ENCODE results near the gene CTNNB1.

Gene CTNNB1

DNA sequence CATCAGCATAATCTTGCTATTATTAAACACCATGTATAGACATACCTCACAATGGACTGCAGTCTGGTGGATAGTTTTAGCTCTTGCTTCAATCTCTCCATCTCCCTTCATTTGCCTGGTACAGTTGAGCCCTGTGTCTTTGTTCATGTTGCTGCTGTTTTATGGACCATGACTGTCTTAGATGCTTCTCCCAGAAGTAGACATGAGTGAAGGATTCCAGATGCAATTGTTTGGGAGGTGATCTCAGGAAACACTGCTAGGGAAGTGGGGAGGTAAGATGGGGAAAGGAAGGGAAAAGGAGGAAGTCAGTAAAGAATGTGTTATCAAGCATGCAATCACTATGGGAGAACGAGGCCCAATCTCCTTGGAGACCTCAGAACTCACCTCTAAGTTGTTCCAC, 36.3 kb upstream of the CTNNB1 start:
- peaks cover 0 to 9% of the 10 kb centered on the region in 2 experiments for H3K4me1 ChIP-seq (ENCODE audit: control insufficient read depth in 1 of 2, insufficient read depth in 1 of 2, low read depth in 1 of 2, low read length in 1 of 2)
- peaks cover 7% of the 10 kb centered on the region for H3K27me3 ChIP-seq
- no peaks in the 10 kb centered on the region for H3K9me3 ChIP-seq
- H3K4me3 ChIP-seq (ENCODE audit: low read depth in 1 of 2, low read length in 1 of 2), result no peak overlapping the region
- TF ChIP-seq, protein P1, sequence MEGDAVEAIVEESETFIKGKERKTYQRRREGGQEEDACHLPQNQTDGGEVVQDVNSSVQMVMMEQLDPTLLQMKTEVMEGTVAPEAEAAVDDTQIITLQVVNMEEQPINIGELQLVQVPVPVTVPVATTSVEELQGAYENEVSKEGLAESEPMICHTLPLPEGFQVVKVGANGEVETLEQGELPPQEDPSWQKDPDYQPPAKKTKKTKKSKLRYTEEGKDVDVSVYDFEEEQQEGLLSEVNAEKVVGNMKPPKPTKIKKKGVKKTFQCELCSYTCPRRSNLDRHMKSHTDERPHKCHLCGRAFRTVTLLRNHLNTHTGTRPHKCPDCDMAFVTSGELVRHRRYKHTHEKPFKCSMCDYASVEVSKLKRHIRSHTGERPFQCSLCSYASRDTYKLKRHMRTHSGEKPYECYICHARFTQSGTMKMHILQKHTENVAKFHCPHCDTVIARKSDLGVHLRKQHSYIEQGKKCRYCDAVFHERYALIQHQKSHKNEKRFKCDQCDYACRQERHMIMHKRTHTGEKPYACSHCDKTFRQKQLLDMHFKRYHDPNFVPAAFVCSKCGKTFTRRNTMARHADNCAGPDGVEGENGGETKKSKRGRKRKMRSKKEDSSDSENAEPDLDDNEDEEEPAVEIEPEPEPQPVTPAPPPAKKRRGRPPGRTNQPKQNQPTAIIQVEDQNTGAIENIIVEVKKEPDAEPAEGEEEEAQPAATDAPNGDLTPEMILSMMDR (IDR thresholded peaks at IDR 0.05), result no peak
- H3K27ac ChIP-seq, result no peak overlapping the region
- no peaks in the 10 kb centered on the region for H3K36me3 ChIP-seq

DNA sequence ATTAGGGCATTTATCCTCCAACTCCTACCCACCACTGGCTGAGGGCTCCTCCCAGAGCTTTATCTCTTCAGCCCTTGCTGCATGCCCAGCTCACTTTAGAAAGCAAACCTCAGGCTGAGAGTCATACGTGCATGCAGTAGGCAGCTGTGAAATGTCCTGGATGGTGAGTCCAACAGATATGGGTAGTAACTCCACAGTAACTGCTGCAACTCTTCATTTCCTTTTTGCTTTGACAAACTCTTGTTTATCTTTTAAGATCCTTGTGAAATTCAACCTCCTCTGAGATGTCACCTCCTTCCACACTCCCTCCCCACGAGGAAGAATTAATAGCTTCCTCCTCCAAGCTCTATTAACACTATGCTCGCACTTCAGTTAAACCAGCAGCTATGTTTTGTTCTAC, 35.9 kb upstream of the CTNNB1 start:
- Histone ChIP-seq H3K27me3 (peaks cover 6% of the 10 kb centered on the region), H3K9me3 (no peaks in the 10 kb centered on the region), H3K4me1 (ENCODE audit: control insufficient read depth in 1 of 2, insufficient read depth in 1 of 2, low read depth in 1 of 2, low read length in 1 of 2) (peaks cover 0 to 9% of the 10 kb centered on the region in 2 experiments), H3K4me3 (ENCODE audit: low read depth in 1 of 2, low read length in 1 of 2) (no peak overlapping the region), H3K36me3 (no peaks in the 10 kb centered on the region), H3K27ac (no peak overlapping the region)
- TF ChIP-seq, protein P1 (IDR thresholded peaks at IDR 0.05), result no peak

DNA sequence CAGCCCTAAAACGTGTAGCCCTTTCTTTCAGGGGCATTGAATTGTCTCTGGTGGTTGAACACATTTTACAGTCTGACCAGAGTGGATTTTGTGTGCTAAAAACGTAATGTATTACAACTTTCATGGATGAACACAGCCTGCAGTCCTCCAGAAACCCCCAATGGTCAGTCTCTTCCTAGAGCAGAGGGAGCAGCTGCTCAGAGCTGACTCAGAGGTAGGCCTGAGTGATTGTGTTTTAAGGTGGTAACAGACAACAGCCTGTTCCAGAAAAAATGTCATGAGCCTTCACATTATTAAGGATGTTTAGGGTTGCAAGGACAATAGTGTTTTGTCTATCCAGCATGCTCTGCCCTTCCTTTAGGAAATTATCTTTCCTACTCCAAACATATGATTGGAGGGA, 34.5 kb upstream of the CTNNB1 start:
- Histone ChIP-seq H3K27ac (no peak overlapping the region), H3K4me3 (ENCODE audit: low read depth in 1 of 2, low read length in 1 of 2) (no peak overlapping the region), H3K36me3 (no peaks in the 10 kb centered on the region), H3K4me1 (ENCODE audit: control insufficient read depth in 1 of 2, insufficient read depth in 1 of 2, low read depth in 1 of 2, low read length in 1 of 2) (peaks cover 0 to 9% of the 10 kb centered on the region in 2 experiments), H3K27me3 (no peaks in the 10 kb centered on the region), H3K9me3 (no peaks in the 10 kb centered on the region)
- TF ChIP-seq, protein P1 (IDR thresholded peaks at IDR 0.05), result no peak

DNA sequence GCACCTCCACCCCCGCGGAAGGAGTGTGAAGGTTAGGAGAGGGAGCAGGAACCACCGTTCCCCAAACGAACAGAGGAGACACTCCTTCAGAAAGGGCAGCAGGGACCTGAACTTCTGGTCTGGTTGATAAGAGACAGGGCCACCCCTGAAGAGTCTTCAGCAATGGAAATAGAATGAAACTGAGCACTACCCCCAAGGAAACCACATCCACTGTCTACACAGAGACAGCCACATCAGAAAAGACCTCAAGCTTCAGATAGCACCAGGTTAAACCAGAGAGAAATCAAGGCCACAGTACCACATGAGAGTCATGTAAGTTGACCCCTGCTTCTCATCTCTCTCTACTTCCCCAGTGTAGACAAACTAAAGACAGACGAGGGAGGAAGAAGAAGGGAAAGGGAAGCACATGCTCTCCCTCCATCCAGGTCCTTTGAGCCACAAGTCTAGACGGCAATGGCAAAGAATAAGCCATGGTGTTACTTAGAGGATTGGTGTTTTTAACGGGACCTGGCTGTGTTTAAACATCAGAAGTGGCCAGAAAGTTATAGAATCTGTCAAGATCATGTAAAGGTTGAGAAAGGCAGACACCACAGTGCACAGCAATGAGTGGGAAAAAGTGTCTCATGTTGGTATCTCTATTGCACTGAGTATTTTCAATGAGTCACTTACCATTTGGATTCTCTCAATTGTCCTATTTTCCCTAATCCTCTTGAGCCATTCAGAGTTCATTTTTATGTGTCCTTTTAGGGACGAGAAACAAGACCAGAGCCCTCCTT, 31.4 kb upstream of the CTNNB1 start:
- Histone ChIP-seq H3K4me1 (ENCODE audit: control insufficient read depth in 1 of 2, insufficient read depth in 1 of 2, low read depth in 1 of 2, low read length in 1 of 2) (peaks cover 0 to 8% of the 10 kb centered on the region in 2 experiments), H3K27me3 (no peaks in the 10 kb centered on the region), H3K4me3 (ENCODE audit: low read depth in 1 of 2, low read length in 1 of 2) (no peak overlapping the region), H3K36me3 (no peaks in the 10 kb centered on the region), H3K27ac (no peak overlapping the region), H3K9me3 (no peaks in the 10 kb centered on the region)
- TF ChIP-seq, protein P1 (IDR thresholded peaks at IDR 0.05), result no peak

DNA sequence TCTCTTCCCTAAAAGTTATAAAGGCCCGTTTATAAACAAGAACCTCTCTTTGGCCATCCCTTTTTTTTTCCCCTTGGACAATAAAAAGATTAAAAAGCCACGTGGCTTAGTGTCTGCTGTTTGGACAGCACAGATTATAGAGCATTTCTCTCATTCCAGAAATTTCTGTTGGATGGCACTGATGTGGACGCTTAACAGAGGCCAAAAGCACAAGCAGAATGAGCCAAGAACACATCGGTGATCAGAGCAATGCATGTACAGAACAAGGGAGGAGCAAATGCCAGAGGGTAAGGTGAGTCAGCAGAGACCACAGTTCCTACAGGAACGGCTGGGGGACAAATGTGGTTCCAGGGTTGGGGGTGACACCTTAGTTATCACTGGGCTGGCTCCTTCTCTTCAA, 30.3 kb upstream of the CTNNB1 start:
- no peaks in the 10 kb centered on the region for H3K27me3 ChIP-seq
- no peaks in the 10 kb centered on the region for H3K36me3 ChIP-seq
- no peak overlapping the region for H3K27ac ChIP-seq
- no peak overlapping the region for H3K4me3 ChIP-seq (ENCODE audit: low read depth in 1 of 2, low read length in 1 of 2)
- TF ChIP-seq, protein P1 (IDR thresholded peaks at IDR 0.05), result no peak
- no peaks in the 10 kb centered on the region for H3K9me3 ChIP-seq
- no peaks in the 10 kb centered on the region for H3K4me1 ChIP-seq (ENCODE audit: control insufficient read depth in 1 of 2, insufficient read depth in 1 of 2, low read depth in 1 of 2, low read length in 1 of 2)

Data from neutrophil (primary cell).